Esophagus muscularis mucosa (tissue), 4 donors: ENCODE measurements around the gene CMTM2. TPM values are rescaled to one million over a fixed set of nuclear protein-coding genes. Genes with fewer than 3 reads are reported as not detected.

Experiments
- DNase-seq: peaks from one replicate; pipeline ENCODE4 v3.0.0-alpha.2; 2017; ENCODE audit errors: extremely low spot score
- H3K27ac ChIP-seq, 4 donors: fragments of 200-600 bp; sonication (generic); replicated peaks in 1 of 4; 1 replicate in 3 of 4; 2 replicates in 1 of 4; pipeline ENCODE4 v1.5.1; 2016 to 2019; ENCODE audit warnings: mild to moderate bottlenecking in 1 of 4
- H3K27me3 ChIP-seq, 4 donors: fragments of 200-600 bp; sonication (generic); one replicate each; pipeline versions ENCODE4 v1.5.1 to v1.6.0; 2016 to 2019
- H3K36me3 ChIP-seq, 4 donors: fragments of 200-600 bp; sonication (generic); one replicate each; pipeline ENCODE4 v1.5.1; 2016 to 2019
- H3K4me1 ChIP-seq, 4 donors: fragments of 200-600 bp; sonication (generic); one replicate each; pipeline ENCODE4 v1.5.1; 2016 to 2019
- H3K4me3 ChIP-seq, 4 donors: fragments of 200-600 bp; sonication (generic); 1 replicate in 2 of 4; 2 replicates in 2 of 4; pipeline ENCODE4 v1.5.1; 2016 to 2019; ENCODE audit warnings: mild to moderate bottlenecking in 4 of 4, moderate library complexity in 1 of 4
- H3K9me3 ChIP-seq, 4 donors: fragments of 200-600 bp; sonication (generic); 1 replicate in 3 of 4; 2 replicates in 1 of 4; pipeline ENCODE4 v1.5.1; 2016 to 2019
- EP300 ChIP-seq: sonication (generic); formaldehyde crosslinking; IDR thresholded peaks from one replicate; pipeline ENCODE4 v1.6.1; 2017; ENCODE audit warnings: antibody characterized with exemption
- POLR2A ChIP-seq: fragments of 450-650 bp; IDR thresholded peaks from one replicate; pipeline ENCODE4 v1.6.1; 2017; ENCODE audit warnings: antibody characterized with exemption, moderate library complexity, mild to moderate bottlenecking, low read depth
- POLR2AphosphoS5 ChIP-seq, 2 donors: sonication (generic); formaldehyde crosslinking; IDR thresholded peaks; one replicate each; pipeline ENCODE4 v1.6.1; 2017; ENCODE audit warnings: antibody characterized with exemption in 2 of 2
- WGBS: methylation state at CpG from one replicate; pipeline ENCODE4 v1.1.5; 2018; 5-methylcytosine and 5-hydroxymethylcytosine counted together
- intact Hi-C: fragments of 100-400 bp; cut with DNase I; formaldehyde crosslinking; loops from one replicate; pipeline ENCODE4 v1.15.1; 2023
- total RNA-seq, 4 donors: library from RNA; depleted of rRNA; stranded (reverse); fragments of >200 nt; gene quantifications; one replicate each; pipeline versions ENCODE4 v1.1.0 to v1.2.1, GENCODE V29; 2016
- TF ChIP-seq, protein P1 (sequence below), 3 experiments: fragments of 200-600 bp in 2 of 3; fragments of 450-650 bp in 1 of 3; sonication (generic) in 2 of 3; IDR thresholded peaks; one replicate each; pipeline ENCODE4 v1.5.1; 2017 to 2019; ENCODE audit warnings: antibody characterized with exemption in 3 of 3, mild to moderate bottlenecking in 2 of 3, moderate library complexity in 1 of 3

CMTM2 gene
- total RNA-seq, 4 donors from 2014 or later: 1.8 TPM; not detected in 3

DNA sequence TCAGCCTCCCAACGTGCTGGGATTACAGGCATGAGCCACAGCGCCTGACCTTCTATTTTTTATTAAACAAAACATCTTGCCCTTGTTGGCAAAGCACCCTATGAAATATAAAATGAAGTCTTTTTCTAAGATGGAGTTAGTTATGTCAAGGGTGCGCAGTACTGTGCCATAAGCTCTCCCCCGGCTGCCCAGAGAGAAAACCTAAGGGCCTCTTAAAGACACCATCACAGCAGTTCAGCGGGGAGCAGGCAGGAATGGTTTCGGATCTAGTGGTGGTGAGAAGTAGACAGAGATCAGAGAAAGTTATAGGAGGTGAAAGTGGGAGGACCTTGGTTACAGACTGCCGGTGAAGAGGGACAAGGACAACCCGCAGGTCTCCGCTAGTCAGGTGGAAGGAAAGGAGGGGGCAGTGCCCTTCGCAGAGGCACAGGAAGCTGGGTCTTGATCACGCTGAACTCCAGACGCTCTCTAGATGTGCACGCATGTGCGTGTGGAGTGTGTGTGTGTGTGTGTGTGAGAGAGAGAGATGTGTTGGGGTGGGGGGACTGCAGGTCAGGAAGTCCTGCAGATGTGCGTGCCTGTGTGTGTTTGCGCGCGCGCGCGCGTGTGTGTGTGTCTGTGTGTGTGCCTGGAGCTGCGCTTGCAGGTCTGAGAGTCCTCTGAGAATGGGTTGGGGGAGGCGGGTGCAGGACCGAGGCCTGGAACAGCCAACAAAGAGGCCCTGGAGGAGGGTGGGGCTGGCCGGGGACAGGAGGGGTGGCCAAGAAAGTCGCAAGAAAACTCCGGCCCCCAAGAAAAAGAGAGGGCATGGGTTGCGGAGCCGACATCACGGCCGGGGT, 24.5 kb downstream of the CMTM2 start:
- TF ChIP-seq POLR2AphosphoS5 (IDR thresholded peaks at IDR 0.05) (peak in 1 of 2 donors; percentile 6), POLR2A (no peak)
- H3K9me3 ChIP-seq: no peaks in the 10 kb centered on the region
- intact Hi-C loops: loop anchor here (5.0 kb wide), 1 partner anchor 196 kb away; no protein-coding TSS in a partner anchor
- peak overlapping the region; percentile 82 to 89 (median 84) for H3K27ac ChIP-seq
- WGBS: 8% methylated on average over 32 of the region's 32 CpGs
- H3K27me3 ChIP-seq: peaks cover 0 to 54% (median 0%) of the 10 kb centered on the region in 4 donors
- peaks cover 21 to 46% (median 44%) of the 10 kb centered on the region in 4 donors for H3K4me1 ChIP-seq
- DNase-seq: no peak
- H3K36me3 ChIP-seq: no peaks in the 10 kb centered on the region
- peak overlapping the region; percentile 64 to 91 (median 72) for H3K4me3 ChIP-seq

DNA sequence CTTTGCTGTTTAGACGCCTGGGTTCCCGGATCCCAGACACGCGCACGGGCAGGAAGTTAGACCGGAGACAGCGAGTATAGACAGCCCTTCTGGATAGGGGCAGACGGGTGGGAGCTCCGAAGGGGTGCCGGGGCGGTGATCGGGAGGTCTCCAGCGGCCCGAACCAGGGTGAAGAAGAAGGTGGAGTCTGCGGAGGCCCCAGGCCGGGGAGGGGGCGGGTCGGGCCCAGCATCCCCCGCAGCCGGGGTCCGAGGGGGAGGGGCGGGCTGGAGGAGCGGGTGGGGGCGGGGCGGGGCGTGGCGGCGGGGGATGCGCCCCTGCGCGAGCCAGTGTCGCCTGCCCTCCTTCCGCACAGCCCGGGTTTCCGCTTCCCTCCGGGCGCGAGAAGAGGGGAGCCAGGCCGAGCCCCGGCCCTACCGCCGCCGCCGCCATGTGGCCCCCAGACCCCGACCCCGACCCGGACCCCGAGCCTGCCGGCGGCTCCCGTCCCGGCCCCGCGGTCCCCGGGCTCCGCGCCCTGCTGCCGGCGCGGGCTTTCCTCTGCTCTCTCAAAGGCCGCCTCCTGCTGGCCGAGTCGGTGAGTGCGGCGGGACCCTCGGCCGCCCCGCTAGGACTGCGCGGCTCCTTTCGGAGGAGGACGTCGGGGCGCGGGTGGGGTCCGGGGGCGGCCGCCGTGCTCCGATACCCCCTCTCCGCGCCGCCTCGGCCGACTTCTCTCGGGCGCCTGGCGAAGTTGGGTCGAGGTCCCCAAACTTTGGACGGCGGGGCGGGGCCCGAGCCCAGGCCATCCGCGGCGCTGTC, 25.3 kb downstream of the CMTM2 start, which contains the start of gene CMTM3:
Gene CMTM3 (plus strand): TSS at position 329 of the 801 bp plus-strand sequence. CDS start 102 bp downstream, at position 431.
- intact Hi-C loops: loop anchor here (5.0 kb wide), 4 partner anchors 117 to 263 kb away; partner anchors contain the start of gene DYNC1LI2
- Histone ChIP-seq H3K36me3 (peaks cover 0 to 7% (median 6%) of the 10 kb centered on the region in 4 donors), H3K27ac (peak within 1 kb of the TSS; percentile 82 to 89 (median 84)), H3K4me3 (peak within 1 kb of the TSS; percentile 64 to 91 (median 72)), H3K4me1 (peaks cover 25 to 51% (median 48%) of the 10 kb centered on the region in 4 donors), H3K9me3 (no peaks in the 10 kb centered on the region), H3K27me3 (peaks cover 0 to 54% (median 0%) of the 10 kb centered on the region in 4 donors)
- WGBS: 2% methylated on average over 30 of the region's 96 CpGs
- no peak for DNase-seq
- no peak for TF ChIP-seq EP300
- TF ChIP-seq, protein P1, sequence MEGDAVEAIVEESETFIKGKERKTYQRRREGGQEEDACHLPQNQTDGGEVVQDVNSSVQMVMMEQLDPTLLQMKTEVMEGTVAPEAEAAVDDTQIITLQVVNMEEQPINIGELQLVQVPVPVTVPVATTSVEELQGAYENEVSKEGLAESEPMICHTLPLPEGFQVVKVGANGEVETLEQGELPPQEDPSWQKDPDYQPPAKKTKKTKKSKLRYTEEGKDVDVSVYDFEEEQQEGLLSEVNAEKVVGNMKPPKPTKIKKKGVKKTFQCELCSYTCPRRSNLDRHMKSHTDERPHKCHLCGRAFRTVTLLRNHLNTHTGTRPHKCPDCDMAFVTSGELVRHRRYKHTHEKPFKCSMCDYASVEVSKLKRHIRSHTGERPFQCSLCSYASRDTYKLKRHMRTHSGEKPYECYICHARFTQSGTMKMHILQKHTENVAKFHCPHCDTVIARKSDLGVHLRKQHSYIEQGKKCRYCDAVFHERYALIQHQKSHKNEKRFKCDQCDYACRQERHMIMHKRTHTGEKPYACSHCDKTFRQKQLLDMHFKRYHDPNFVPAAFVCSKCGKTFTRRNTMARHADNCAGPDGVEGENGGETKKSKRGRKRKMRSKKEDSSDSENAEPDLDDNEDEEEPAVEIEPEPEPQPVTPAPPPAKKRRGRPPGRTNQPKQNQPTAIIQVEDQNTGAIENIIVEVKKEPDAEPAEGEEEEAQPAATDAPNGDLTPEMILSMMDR (IDR thresholded peaks at IDR 0.05): peak; percentile 70 to 79 (median 70)
- TF ChIP-seq POLR2AphosphoS5 (IDR thresholded peaks at IDR 0.05): no peak
- TF ChIP-seq POLR2A: no peak

DNA sequence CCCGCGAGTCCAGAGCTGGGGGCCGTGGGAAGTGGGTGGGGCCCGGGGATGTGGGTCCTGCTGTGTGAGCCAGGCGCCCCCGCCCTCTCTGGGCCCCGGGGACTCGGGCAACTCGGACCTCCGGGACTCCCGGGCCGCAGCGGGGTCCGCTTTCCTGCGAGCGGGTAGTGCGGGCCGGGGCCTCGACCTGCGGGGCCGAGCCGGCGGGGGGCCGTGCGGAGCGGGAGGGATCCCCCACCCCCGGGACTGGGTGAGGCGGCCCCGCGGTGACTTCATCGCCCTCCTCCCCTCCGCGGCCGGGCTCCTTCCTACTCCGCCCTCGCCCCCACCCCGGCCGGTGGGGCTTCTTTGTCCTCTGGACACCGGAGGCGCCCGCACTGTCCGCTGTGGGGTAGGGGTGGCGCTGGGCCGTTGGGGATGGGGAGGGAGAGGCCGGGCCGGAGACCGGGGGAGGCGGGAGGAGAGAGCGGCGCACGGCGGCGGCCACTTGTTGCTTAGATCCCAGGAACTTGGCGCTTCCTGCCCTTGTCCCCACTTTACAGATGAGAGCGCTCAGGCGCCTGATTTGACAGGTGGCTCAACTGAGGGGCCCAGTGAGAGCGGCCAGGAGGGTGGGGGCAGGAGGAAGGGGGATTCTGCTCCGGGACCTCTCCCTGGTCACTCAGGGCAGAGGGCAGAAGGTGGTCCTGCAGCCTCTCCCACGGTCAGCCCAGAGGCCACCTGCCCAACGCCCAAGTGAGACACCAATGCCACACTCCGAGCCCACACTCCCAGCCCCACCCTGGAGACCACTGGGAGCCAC, 26.1 kb downstream of the CMTM2 start:
- H3K27ac ChIP-seq: peak overlapping the region; percentile 82 to 89 (median 84)
- TF ChIP-seq, protein P1 (IDR thresholded peaks at IDR 0.05): no peak
- TF ChIP-seq POLR2A: no peak
- TF ChIP-seq POLR2AphosphoS5 (IDR thresholded peaks at IDR 0.05): no peak
- TF ChIP-seq EP300: no peak
- peaks cover 25 to 51% (median 48%) of the 10 kb centered on the region in 4 donors for H3K4me1 ChIP-seq
- whole genome bisulfite sequencing: 10% methylated on average over 24 of the region's 61 CpGs
- peaks cover 0 to 51% (median 0%) of the 10 kb centered on the region in 4 donors for H3K27me3 ChIP-seq
- no peak for DNase-seq
- H3K36me3 ChIP-seq: peaks cover 7 to 15% (median 14%) of the 10 kb centered on the region in 4 donors
- peak overlapping the region; percentile 64 to 91 (median 72) for H3K4me3 ChIP-seq
- intact Hi-C loops: loop anchor here (5.0 kb wide), 3 partner anchors 118 to 262 kb away; partner anchors contain the start of gene DYNC1LI2
- no peaks in the 10 kb centered on the region for H3K9me3 ChIP-seq

DNA sequence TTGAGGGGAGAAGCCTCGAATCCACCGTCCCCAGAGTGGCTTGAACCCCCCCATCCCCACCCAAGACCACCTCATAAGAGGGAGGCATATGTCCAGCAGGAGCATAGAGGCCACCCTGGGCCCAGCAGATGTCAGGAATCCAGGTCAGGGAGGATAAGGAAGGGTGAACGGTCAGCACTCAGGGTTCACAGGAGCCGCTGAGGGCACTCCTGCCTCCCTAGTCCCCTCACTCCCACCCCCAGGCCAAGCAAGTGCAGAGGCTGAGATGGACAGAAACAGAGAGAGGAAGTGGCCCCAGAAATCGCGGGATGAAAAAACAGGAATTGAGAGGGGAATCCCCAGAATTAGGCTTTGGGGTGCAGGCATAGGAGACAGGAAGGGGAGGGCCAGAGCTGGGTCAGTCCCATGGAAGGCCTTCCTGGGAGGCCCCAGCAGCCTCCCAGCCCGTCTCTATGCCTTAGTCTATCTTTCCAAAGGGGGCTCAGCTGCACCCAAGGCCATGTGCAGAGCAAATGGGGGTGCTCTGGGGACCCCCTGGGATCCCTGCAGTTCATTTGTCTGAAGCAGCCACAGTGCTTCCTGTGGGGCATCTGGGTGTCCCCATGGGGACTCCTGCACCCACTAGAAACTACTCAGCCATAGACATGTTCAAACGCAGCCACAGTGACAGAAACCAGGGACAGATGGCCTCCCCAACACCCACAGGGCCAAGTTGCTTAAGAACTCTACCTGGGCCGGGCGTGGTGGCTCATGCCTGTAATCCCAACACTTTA, 26.9 kb downstream of the CMTM2 start:
- Histone ChIP-seq H3K9me3 (no peaks in the 10 kb centered on the region), H3K27me3 (peaks cover 0 to 49% (median 0%) of the 10 kb centered on the region in 4 donors), H3K4me1 (peaks cover 25 to 51% (median 48%) of the 10 kb centered on the region in 4 donors), H3K27ac (peak overlapping the region; percentile 82 to 89 (median 84)), H3K36me3 (peaks cover 7 to 23% (median 22%) of the 10 kb centered on the region in 4 donors), H3K4me3 (peak overlapping the region; percentile 64 to 91 (median 72))
- TF ChIP-seq, protein P1 (IDR thresholded peaks at IDR 0.05): no peak
- TF ChIP-seq POLR2A: no peak
- no peak for TF ChIP-seq POLR2AphosphoS5 (IDR thresholded peaks at IDR 0.05)
- no peak for TF ChIP-seq EP300
- DNase-seq: no peak
- intact Hi-C loops: loop anchor here (5.0 kb wide), 3 partner anchors 119 to 261 kb away; partner anchors contain the start of gene DYNC1LI2
- 68% methylated on average over 9 of the region's 10 CpGs for WGBS
